Hepatic stellate cell (primary cell): Measurements from ENCODE around the gene METTL23.
A peak's percentile ranks its signal among the peaks of the same experiment; 100 is the strongest.
"Not testable (repeated sequence)": the region's sequence is repeated elsewhere in the genome, so short reads cannot be mapped to it uniquely, and the experiment has no call there.

Experiments
- DNase-seq: peaks from one replicate; pipeline ENCODE4 v3.0.0; 2011; ENCODE audit warnings: low spot score

The METTL23 gene

DNA sequence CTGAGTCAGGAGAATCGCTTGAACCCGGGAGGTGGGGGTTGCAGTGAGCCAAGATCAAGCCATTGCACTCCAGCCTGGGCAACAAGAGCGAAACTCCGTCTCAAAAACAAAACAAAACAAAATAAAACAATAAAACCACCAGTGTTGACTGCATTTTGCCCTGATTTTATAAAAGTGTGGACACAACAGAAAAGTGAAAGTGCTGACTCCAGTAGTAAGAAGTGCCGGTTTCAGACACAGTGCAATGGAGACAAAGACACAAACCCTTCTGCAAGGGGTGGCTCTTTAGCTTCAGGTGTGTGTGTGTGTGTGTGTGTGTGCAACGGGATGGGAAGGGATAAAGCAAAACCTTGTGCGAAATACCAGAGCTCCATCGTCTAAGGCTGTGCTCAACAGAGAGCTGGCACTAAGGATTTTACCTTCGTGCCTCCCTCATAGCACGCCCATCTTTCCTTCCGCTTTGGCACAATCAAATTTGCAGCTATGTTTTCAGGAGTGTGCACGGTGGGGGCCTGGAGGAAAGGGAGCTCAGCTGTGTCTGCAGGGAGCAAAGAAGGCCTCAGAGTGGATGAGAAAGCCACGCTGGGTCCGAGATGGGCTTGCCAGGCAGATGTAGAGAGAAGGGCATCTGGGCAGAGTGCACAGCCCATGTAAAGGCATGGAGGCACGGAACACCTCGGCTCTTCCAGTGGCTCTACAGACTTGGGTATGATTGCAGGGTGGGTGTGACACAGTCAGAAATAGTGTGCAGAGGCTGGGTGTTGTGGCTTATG lies 31.4 kb upstream of the METTL23 start:
- no peak for DNase-seq

DNA sequence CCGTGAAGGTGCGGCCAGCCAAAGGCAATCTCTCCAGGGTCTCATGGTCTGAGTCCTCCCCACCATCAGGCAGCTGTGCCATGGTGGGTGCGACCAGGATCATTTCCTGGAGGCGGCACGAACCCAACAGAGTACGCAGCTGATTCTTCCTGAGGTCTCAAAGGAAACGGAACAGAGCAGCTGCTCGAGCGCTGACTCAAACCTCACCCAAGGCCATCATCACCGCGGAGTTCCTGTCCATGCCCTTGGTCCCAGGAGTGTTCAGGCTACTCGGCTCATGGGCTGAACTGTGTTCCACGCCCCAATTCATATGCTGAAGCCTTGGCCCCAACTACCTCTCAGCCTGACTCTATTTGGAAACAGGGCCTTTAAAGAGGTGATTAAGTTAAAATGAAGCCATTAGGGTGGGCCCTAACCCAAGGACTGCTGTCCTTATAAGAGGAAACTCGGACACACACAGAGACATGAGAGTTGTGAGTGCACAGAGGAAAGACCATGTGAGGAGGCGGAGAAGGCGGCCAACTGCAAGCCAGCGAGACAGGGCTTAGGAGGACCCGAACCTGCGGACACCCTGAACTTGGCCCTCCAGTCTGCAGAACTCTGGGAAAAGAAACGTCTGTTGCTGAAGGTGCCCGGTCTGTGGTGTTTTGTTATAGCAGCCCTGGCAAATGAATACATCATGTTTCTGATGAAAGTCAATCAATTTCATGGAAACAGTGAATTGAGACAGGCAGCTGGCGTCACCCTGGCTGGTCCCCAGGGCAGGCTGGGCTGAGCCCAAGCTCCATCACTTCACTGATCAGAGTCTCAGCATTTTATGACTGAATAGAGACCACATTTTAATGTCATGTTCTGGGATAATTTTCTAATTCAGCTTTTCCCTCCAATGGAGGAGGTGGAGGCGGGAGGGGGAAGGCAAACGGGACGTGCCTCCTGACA lies 29.6 kb upstream of the METTL23 start:
- no peak for DNase-seq

DNA sequence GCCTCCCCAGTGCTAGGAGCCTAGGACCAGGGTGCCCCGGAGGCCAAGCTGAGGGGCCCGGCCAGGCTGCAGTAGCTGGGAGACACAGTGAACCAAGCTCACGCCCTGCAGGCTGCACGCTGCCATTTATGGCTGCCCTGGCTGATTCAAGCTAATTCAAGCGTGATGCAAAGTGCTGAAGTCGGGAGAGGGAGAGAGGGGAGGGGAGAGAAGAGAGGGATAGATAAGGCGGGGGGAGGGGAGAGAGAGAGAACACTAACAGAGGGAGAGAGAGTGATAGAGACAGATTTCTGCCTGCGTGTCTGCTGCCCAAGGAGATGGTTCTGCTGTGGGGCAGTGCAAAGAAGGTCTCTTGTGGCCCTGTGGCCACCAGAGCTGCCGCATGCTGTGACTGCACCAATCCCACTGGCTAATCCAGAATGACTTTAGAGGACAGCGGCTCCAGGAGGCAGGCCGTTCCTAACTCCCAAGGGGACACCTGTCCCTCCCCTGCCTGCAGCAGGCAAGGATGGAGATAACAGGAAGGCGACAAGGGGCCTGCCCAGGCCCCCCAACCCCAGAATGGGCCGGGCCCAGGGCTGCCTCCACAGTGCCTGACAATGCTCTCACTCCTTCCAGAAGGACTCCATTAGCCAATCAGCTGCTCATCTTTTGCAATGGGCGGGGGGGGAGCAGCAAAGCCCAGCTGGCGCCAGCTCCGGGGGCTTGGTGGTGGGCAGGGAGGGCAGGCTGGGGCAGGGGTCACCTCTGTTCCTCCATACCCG lies 28.8 kb upstream of the METTL23 start:
- peak; percentile 51 for DNase-seq

GRCh38 chr17:76698466-76698977 lies 28.1 kb upstream of the METTL23 start:
- DNase-seq: not testable (repeated sequence)

- DNase-seq: no peak
Observed at GRCh38 chr17:76700270-76700616, 26.4 kb upstream of the METTL23 start.

DNA sequence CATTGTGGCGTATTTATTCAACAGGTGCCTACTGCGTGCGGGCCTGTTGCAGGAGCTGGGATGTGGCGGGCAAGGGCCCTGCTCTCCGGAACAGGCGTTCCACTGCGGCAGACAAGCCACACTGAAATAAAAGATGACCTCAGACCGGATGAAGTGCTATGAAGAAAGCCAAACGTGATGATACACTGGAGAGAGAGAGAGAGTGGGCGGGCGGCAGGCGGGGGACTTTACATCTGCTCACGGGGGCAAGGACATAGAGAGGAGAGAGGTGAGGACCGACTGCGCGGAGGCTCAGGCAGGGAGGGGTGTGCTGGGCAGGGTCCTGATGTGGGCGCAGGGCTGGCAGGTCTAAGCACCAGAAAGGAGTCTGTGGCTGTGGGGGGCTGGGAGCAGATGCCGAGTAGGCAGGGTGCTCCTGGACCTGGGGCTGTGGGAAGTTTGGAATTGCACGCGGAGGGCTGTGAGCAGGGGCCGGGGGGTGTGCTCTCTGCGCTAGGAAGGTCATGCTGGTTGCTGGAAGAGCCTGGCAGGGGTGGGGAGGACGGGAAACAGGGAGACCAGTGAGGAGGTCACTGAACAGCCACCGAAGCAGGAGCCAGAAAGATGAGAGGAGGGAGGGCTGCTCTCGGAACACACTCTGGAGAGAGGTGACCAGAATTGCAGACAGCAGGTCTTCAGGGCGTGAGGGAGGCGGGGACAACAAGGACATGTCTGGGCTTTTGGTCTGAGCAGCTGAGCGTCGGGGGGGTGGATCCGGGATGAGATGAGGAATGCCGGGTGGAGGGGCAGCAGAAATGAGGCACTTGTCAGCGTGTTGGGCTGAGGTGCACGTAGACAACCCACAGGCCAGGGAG lies 25.8 kb upstream of the METTL23 start:
- peak; percentile 92 for DNase-seq

DNA sequence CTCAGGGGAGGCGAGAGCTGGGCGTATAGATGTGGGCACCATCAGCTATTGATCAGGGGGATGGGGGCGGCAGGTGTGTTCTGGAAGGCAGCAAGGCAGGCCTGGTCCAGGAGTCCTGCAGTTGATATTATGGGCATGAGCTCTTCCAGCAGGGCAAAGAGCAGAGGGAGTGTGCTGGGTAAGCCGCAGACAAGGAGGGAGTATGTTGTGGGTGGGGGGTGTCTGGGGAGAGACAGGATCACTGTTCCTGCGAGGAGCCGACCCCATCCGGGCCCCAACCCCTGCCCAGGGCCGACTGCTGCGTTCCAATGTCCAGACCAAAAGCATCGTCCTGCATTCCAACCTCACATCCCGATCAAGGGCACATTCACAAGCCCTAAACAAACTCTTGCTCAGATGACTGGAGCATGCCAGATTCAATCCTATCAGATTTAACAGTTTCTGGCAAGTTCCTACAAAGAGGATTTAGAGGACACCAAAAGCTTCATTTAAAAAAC lies 25.1 kb upstream of the METTL23 start:
- DNase-seq: no peak

GRCh38 chr17:76702076-76702475 lies 24.6 kb upstream of the METTL23 start:
- DNase-seq: no peak

DNA sequence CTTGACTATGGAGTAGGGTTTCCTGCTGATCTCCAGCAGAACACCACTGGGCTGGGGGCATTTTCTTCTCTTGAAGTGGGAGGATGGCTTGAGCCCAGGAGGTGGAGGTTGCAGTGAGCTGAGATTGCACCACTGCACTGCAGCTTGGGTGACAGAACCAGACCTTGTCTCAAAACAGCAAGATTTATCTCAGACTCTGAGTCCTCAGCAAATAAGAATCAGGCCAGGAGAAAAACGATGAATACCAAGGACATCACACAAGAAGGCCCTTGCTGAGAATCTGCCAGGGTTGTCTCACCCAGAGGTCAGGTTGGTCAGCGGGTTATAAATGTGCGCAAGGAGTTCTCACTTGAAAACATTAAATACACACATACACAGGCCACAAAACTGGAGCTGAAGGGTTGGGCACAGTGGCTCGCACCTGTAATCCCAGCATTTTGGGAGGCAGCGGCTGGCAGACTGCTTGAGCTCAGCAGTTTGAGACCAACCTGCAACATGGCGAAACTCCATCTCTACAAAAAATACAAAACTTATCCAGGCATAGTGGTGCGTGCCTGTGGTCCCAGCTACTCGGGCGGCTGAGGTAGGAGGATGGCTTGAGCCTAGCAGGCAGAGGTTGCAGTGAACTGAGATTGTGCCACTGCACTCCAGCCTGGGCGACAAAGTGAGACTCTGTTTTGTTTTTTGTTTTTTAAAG lies 23.6 kb upstream of the METTL23 start:
- no peak for DNase-seq

GRCh38 chr17:76704805-76705204 lies 21.8 kb upstream of the METTL23 start:
- no peak for DNase-seq

GRCh38 chr17:76706817-76707216 lies 19.8 kb upstream of the METTL23 start:
- DNase-seq: no peak

DNA sequence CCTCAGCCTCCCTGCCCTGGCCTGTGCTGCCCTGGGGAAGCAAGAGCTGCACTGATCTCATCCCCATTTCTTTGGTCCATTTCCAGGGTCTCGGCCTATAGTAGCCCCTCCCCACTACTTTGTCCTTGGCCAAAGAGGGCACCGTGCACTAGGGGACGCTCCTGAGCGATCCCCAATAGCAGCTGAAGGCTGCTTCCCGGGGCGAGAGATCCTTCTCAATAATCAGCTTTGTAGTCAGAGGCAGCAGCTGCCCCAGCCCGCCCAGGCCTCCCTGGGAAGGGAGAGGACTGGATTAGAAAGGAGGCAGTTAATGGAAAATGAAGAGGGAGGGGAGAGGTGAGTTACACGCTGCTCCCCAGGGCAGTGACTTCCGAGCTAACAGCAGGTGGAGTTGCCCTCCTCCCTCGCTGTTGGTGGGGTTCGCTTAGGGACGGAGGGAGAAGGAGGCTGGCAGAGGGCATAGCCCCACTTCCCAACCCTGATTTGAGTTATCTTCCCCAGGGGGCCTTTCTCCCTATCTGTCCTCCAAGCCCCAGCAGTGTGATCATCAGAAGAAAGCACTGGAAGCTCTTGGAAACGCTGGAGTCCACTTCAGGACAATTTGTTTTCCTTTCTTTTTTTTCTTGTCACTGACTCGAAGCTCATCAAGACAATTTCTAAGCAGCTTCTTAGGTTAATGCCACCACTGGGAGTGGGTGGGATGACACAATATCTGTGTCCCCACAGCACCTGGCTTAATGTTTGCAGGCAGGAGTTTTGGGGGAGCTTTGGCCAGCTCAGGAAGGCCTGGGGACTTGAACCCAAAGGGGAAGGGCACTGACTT lies 18.4 kb upstream of the METTL23 start:
- no peak for DNase-seq

- DNase-seq: peak; percentile 97
Observed at GRCh38 chr17:76709077-76709950, 17.3 kb upstream of the METTL23 start.

GRCh38 chr17:76709951-76710862 lies 16.4 kb upstream of the METTL23 start:
- DNase-seq: not testable (repeated sequence)

DNA sequence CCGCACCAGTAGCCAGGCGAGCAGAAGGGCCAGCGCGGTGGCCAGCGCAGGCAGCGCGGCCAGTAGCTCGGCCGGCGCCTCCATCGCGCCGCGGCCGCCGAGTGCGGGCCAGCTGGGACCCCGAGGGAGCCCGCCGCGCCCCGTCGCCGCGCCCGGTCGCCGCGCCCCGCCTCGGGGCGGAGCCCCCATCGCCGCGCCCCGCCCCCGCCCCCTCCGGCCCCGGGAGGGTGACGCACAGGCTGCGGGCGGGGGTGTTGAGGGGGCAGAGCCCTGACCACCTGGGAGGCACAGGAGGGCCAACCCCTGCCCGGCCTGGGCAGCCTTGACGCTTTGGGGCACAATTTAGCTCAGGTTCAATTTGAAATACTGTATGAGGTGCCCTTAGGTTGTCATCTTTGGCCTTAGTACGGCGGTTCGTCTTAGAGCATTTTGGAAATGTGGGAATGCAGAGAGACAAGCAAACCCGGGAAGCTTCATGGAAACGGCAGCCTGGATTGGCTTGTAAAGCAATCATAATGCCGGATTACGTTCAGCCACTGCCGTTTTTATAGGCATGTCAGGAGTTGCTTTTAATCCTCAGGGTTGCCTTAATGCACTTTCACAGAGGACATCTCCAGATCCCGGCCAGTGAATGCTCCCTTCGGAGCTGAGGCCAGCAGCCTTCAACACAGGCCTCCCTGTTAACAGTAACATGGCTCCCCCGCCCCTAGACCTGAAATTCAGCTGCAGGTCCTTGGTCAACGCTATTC lies 15.6 kb upstream of the METTL23 start, which contains the start of gene MXRA7:
MXRA7 (minus strand) TSS at position 103 of the 749 bp plus-strand sequence; CDS start at position 84, 19 bp downstream.
- DNase-seq: peak; percentile 83

- not testable (repeated sequence) for DNase-seq
Observed at GRCh38 chr17:76712321-76712720, 14.3 kb upstream of the METTL23 start.

DNA sequence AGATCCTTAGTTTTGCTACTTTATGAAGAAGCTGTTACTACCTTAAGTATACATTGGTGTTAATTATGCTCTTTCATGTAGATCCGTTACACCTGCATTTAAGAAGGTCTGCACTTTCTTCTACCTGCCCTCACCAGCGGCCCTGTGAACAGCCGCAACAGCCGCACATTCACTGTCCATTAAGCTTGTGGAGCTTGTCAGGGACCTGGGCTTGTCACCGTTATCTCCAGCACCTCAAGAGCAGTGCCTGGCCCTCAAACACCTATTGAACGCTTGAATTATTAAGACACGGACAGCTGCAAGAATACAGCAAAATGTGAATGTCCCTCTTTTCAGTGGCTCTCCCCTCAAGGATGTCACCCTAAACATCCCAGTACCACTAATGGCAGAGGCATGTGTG lies 12.9 kb upstream of the METTL23 start:
- no peak for DNase-seq
